Parathyroid adenoma (tissue), 2 donors: Measurements from ENCODE around the gene FLRT2.

Experiments used
- H2AFZ ChIP-seq: fragments of 300-600 bp; sonication (generic); one replicate; pipeline ENCODE4 v1.7.0; 2017; ENCODE audit warnings: antibody characterized with exemption, mild to moderate bottlenecking
- H3K27ac ChIP-seq: fragments of 300-600 bp; sonication (generic); one replicate; pipeline ENCODE4 v1.7.0; 2017
- H3K27me3 ChIP-seq: fragments of 300-600 bp; sonication (generic); one replicate; pipeline ENCODE4 v1.7.0; 2017; ENCODE audit warnings: low read length; ENCODE audit not compliant: control insufficient read depth, insufficient read depth
- H3K36me3 ChIP-seq: fragments of 300-600 bp; sonication (generic); one replicate; pipeline ENCODE4 v1.7.0; 2017; ENCODE audit warnings: low read length; ENCODE audit not compliant: control insufficient read depth, insufficient read depth
- H3K4me1 ChIP-seq: fragments of 300-600 bp; sonication (generic); one replicate; pipeline ENCODE4 v1.7.0; 2017; ENCODE audit warnings: control low read depth
- H3K4me2 ChIP-seq: fragments of 300-600 bp; sonication (generic); one replicate; pipeline ENCODE4 v1.7.0; 2017; ENCODE audit warnings: low read length
- H3K4me3 ChIP-seq: fragments of 300-600 bp; sonication (generic); one replicate; pipeline ENCODE4 v1.7.0; 2017; ENCODE audit warnings: low read depth, low read length
- H3K79me2 ChIP-seq: fragments of 300-600 bp; sonication (generic); one replicate; pipeline ENCODE4 v1.7.0; 2017; ENCODE audit warnings: control low read depth
- H3K9ac ChIP-seq: fragments of 300-600 bp; sonication (generic); one replicate; pipeline ENCODE4 v1.7.0; 2017; ENCODE audit warnings: mild to moderate bottlenecking
- H3K9me3 ChIP-seq: fragments of 300-600 bp; sonication (generic); one replicate; pipeline ENCODE4 v1.7.0; 2017; ENCODE audit warnings: low read length; ENCODE audit not compliant: control insufficient read depth
- TF ChIP-seq, protein P1 (sequence below): fragments of 300-600 bp; sonication (generic); IDR thresholded peaks from one replicate; pipeline ENCODE4 v1.7.0; 2017; ENCODE audit warnings: antibody characterized with exemption, mild to moderate bottlenecking
- donor health status: primary hyperparathyroidism.

The FLRT2 gene

DNA sequence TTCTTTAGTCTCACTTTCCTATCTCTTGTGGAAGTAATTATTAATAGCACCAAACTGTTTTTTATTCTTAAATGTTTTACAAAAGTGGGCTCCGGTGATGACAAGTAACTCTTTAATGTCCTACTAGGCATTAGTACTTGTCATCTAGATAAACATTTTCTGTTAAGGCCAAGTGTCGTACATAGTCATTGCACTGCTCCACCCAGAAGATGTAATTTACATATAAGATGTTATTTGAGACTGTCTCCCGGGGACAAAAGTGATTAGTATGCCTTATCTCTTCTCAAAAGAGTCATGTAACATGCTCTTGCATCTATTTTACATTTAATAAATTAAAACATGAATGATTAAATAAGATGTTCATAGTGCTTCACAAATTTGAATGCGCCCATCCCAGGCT lies 88.4 kb downstream of the FLRT2 start:
- Histone ChIP-seq H3K9ac (no peak overlapping the region), H2AFZ (no peak overlapping the region), H3K4me3 (no peak overlapping the region), H3K4me1 (no peaks in the 10 kb centered on the region), H3K36me3 (no peaks in the 10 kb centered on the region), H3K27ac (no peak overlapping the region), H3K79me2 (no peaks in the 10 kb centered on the region), H3K9me3 (no peaks in the 10 kb centered on the region), H3K27me3 (no peaks in the 10 kb centered on the region), H3K4me2 (no peak overlapping the region)
- TF ChIP-seq, protein P1, sequence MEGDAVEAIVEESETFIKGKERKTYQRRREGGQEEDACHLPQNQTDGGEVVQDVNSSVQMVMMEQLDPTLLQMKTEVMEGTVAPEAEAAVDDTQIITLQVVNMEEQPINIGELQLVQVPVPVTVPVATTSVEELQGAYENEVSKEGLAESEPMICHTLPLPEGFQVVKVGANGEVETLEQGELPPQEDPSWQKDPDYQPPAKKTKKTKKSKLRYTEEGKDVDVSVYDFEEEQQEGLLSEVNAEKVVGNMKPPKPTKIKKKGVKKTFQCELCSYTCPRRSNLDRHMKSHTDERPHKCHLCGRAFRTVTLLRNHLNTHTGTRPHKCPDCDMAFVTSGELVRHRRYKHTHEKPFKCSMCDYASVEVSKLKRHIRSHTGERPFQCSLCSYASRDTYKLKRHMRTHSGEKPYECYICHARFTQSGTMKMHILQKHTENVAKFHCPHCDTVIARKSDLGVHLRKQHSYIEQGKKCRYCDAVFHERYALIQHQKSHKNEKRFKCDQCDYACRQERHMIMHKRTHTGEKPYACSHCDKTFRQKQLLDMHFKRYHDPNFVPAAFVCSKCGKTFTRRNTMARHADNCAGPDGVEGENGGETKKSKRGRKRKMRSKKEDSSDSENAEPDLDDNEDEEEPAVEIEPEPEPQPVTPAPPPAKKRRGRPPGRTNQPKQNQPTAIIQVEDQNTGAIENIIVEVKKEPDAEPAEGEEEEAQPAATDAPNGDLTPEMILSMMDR: no peak

DNA sequence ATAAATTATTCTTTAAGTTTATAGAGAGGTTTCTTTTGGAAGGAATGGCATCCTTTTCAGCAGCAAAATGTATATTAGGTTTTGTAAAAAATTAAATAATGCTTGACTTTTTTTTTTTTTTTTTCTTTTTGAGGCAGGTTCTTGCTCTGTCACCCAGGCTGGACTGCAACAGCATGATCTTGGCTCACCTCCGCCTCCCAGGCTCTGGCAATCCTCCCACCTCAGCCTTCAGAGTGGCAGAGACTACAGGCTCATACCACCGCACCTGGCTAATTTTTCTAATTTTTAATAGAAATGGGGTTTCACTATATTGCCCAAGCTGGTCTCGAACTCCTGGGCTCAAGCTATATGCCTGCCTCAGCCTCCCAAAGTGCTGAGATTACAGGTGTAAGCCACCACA lies 89.0 kb downstream of the FLRT2 start:
- Histone ChIP-seq H3K9ac (no peak overlapping the region), H2AFZ (no peak overlapping the region), H3K4me1 (no peaks in the 10 kb centered on the region), H3K27me3 (no peaks in the 10 kb centered on the region), H3K9me3 (no peaks in the 10 kb centered on the region), H3K79me2 (no peaks in the 10 kb centered on the region), H3K4me2 (no peak overlapping the region), H3K27ac (no peak overlapping the region), H3K4me3 (no peak overlapping the region), H3K36me3 (no peaks in the 10 kb centered on the region)
- TF ChIP-seq, protein P1: no peak

DNA sequence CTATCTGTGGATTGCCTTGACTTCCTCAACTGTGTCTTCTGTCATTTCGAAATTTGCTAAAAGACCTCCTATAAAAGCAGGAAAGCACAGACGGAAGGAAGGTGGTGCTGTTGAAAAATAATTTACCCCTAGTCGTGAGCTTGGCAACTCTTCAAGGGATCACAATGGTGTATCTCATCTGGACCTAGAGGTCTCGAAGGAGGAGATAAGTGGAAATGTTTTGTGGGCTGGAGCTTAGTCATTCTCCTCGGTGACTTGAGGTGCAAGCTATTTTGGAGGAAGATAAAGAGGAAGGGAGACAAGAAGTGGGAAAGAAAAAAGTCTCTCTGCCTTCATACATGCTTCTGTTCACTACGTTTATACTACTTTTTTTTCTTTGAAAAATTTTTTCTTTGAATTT lies 89.9 kb downstream of the FLRT2 start:
- Histone ChIP-seq H3K79me2 (no peaks in the 10 kb centered on the region), H3K4me1 (no peaks in the 10 kb centered on the region), H2AFZ (no peak overlapping the region), H3K4me3 (no peak overlapping the region), H3K9me3 (no peaks in the 10 kb centered on the region), H3K4me2 (no peak overlapping the region), H3K36me3 (no peaks in the 10 kb centered on the region), H3K9ac (no peak overlapping the region), H3K27me3 (no peaks in the 10 kb centered on the region), H3K27ac (no peak overlapping the region)
- TF ChIP-seq, protein P1: no peak

DNA sequence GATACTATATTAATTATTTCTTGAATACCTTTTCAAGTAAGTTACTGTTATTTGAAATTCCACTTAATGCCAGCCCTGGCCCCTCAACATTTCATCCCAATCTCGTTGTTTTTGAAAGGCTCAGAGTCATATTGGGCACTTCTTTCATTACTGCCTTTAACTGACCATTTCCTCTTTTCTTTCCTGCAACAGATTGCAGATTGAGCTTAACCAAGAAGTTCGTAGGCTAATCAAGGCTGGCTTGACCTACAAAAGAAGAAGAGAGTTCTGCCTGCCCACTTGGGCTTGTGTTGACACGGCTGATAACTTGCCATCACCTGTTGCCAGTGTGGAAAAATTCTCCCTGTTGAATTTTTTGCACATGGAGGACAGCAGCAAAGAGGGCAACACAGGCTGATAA lies 91.0 kb downstream of the FLRT2 start:
- TF ChIP-seq, protein P1: no peak
- H3K4me1 ChIP-seq: no peaks in the 10 kb centered on the region
- no peak overlapping the region for H3K9ac ChIP-seq
- H3K4me3 ChIP-seq: no peak overlapping the region
- H2AFZ ChIP-seq: no peak overlapping the region
- H3K27me3 ChIP-seq: no peaks in the 10 kb centered on the region
- H3K27ac ChIP-seq: no peak overlapping the region
- H3K36me3 ChIP-seq: no peaks in the 10 kb centered on the region
- H3K4me2 ChIP-seq: no peak overlapping the region
- H3K9me3 ChIP-seq: no peaks in the 10 kb centered on the region
- no peaks in the 10 kb centered on the region for H3K79me2 ChIP-seq

DNA sequence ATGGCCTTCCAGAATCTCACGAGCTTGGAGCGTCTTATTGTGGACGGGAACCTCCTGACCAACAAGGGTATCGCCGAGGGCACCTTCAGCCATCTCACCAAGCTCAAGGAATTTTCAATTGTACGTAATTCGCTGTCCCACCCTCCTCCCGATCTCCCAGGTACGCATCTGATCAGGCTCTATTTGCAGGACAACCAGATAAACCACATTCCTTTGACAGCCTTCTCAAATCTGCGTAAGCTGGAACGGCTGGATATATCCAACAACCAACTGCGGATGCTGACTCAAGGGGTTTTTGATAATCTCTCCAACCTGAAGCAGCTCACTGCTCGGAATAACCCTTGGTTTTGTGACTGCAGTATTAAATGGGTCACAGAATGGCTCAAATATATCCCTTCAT lies 92.2 kb downstream of the FLRT2 start:
- TF ChIP-seq, protein P1: no peak
- no peak overlapping the region for H3K4me3 ChIP-seq
- no peaks in the 10 kb centered on the region for H3K36me3 ChIP-seq
- H3K9ac ChIP-seq: no peak overlapping the region
- H3K4me2 ChIP-seq: no peak overlapping the region
- H3K9me3 ChIP-seq: no peaks in the 10 kb centered on the region
- no peaks in the 10 kb centered on the region for H3K27me3 ChIP-seq
- no peaks in the 10 kb centered on the region for H3K79me2 ChIP-seq
- H2AFZ ChIP-seq: no peak overlapping the region
- H3K4me1 ChIP-seq: no peaks in the 10 kb centered on the region
- no peak overlapping the region for H3K27ac ChIP-seq
